Activated T-cell treated with anti-CD3 and anti-CD28 coated beads, Interleukin-2, amount 50 U/mL, for 24 hours (primary cell): ENCODE results near the gene COX10.

Experiments used
- DNase-seq: peaks from one replicate; pipeline ENCODE4 v3.0.0-alpha.2; 2020
- H3K27ac Mint-ChIP-seq: 2 replicates; pipeline ENCODE4 v1.8.0; 2020; ENCODE audit warnings: mild to moderate bottlenecking, mixed read lengths
- H3K27me3 Mint-ChIP-seq: 2 replicates; pipeline ENCODE4 v1.8.0; 2020; ENCODE audit warnings: mixed read lengths
- H3K36me3 Mint-ChIP-seq: 2 replicates; pipeline ENCODE4 v1.8.0; 2020; ENCODE audit warnings: low read depth, mixed read lengths
- H3K4me1 Mint-ChIP-seq: 2 replicates; pipeline ENCODE4 v1.8.0; 2020; ENCODE audit warnings: low read depth, mixed read lengths
- H3K4me3 Mint-ChIP-seq: 2 replicates; pipeline ENCODE4 v1.8.0; 2020; ENCODE audit warnings: mild to moderate bottlenecking, moderate library complexity, mixed read lengths
- H3K9me3 Mint-ChIP-seq: 2 replicates; pipeline ENCODE4 v1.8.0; 2020; ENCODE audit warnings: mixed read lengths

COX10 gene

GRCh38 chr17:14092808-14093207 is 23.5 kb downstream of the COX10 start:
- no peak for DNase-seq
- peaks cover 36% of the 10 kb centered on the region for H3K36me3 Mint-ChIP-seq
- no peaks in the 10 kb centered on the region for H3K27me3 Mint-ChIP-seq

GRCh38 chr17:14094676-14095601 is 25.6 kb downstream of the COX10 start:
- H3K27ac Mint-ChIP-seq = no peak overlapping the region
- H3K4me1 Mint-ChIP-seq = peaks cover 41% of the 10 kb centered on the region
- no peak for DNase-seq
- no peaks in the 10 kb centered on the region for H3K9me3 Mint-ChIP-seq
- H3K36me3 Mint-ChIP-seq = peaks cover 19% of the 10 kb centered on the region
- H3K27me3 Mint-ChIP-seq = no peaks in the 10 kb centered on the region
- no peak overlapping the region for H3K4me3 Mint-ChIP-seq

More at GRCh38 chr17:14092808-14093207, 23.5 kb downstream of the COX10 start:
- Mint-ChIP-seq H3K27ac (no peak overlapping the region), H3K9me3 (no peaks in the 10 kb centered on the region), H3K4me1 (peaks cover 62% of the 10 kb centered on the region), H3K4me3 (no peak overlapping the region)

- Mint-ChIP-seq H3K36me3 (peaks cover 19% of the 10 kb centered on the region), H3K4me1 (peaks cover 38% of the 10 kb centered on the region), H3K27me3 (no peaks in the 10 kb centered on the region), H3K9me3 (no peaks in the 10 kb centered on the region), H3K4me3 (no peak overlapping the region), H3K27ac (no peak overlapping the region)
- no peak for DNase-seq
These were observed 26.3 kb downstream of the COX10 start for GRCh38 chr17:14095631-14096030.

GRCh38 chr17:14098246-14098645 is 28.9 kb downstream of the COX10 start:
- no peak for DNase-seq
- no peak overlapping the region for H3K4me3 Mint-ChIP-seq
- no peaks in the 10 kb centered on the region for H3K27me3 Mint-ChIP-seq
- H3K36me3 Mint-ChIP-seq = peaks cover 41% of the 10 kb centered on the region
- H3K4me1 Mint-ChIP-seq = peaks cover 17% of the 10 kb centered on the region
- H3K9me3 Mint-ChIP-seq = no peaks in the 10 kb centered on the region
- no peak overlapping the region for H3K27ac Mint-ChIP-seq

GRCh38 chr17:14101976-14102375 is 32.7 kb downstream of the COX10 start:
- Mint-ChIP-seq H3K9me3 (no peaks in the 10 kb centered on the region), H3K4me1 (peaks cover 6% of the 10 kb centered on the region), H3K27ac (no peak overlapping the region), H3K36me3 (peaks cover 49% of the 10 kb centered on the region), H3K4me3 (no peak overlapping the region), H3K27me3 (no peaks in the 10 kb centered on the region)
- no peak for DNase-seq

- Mint-ChIP-seq H3K27ac (no peak overlapping the region), H3K9me3 (no peaks in the 10 kb centered on the region), H3K4me3 (no peak overlapping the region), H3K27me3 (no peaks in the 10 kb centered on the region), H3K36me3 (peaks cover 60% of the 10 kb centered on the region), H3K4me1 (peaks cover 23% of the 10 kb centered on the region)
- DNase-seq = no peak
These were observed 34.5 kb downstream of the COX10 start for GRCh38 chr17:14103836-14104235.

- peaks cover 63% of the 10 kb centered on the region for H3K36me3 Mint-ChIP-seq
- no peak overlapping the region for H3K4me3 Mint-ChIP-seq
- H3K4me1 Mint-ChIP-seq = peaks cover 27% of the 10 kb centered on the region
- H3K27me3 Mint-ChIP-seq = no peaks in the 10 kb centered on the region
- no peak overlapping the region for H3K27ac Mint-ChIP-seq
- no peaks in the 10 kb centered on the region for H3K9me3 Mint-ChIP-seq
- DNase-seq = no peak
These were observed 35.4 kb downstream of the COX10 start for GRCh38 chr17:14104734-14105133.

- Mint-ChIP-seq H3K36me3 (peaks cover 53% of the 10 kb centered on the region), H3K27ac (peak overlapping the region; percentile 15), H3K27me3 (no peaks in the 10 kb centered on the region), H3K4me3 (no peak overlapping the region), H3K4me1 (peaks cover 53% of the 10 kb centered on the region), H3K9me3 (no peaks in the 10 kb centered on the region)
- no peak for DNase-seq
These were observed 38.6 kb downstream of the COX10 start for GRCh38 chr17:14107889-14108288.

- no peak overlapping the region for H3K4me3 Mint-ChIP-seq
- peaks cover 60% of the 10 kb centered on the region for H3K36me3 Mint-ChIP-seq
- DNase-seq = no peak
- peaks cover 79% of the 10 kb centered on the region for H3K4me1 Mint-ChIP-seq
- H3K27me3 Mint-ChIP-seq = no peaks in the 10 kb centered on the region
- no peak overlapping the region for H3K27ac Mint-ChIP-seq
- peaks cover 10% of the 10 kb centered on the region for H3K9me3 Mint-ChIP-seq
These were observed 43.1 kb downstream of the COX10 start for GRCh38 chr17:14112407-14112806.

GRCh38 chr17:14113137-14113536 is 43.8 kb downstream of the COX10 start:
- Mint-ChIP-seq H3K9me3 (peaks cover 10% of the 10 kb centered on the region), H3K27ac (no peak overlapping the region), H3K4me1 (peaks cover 79% of the 10 kb centered on the region)

GRCh38 chr17:14116263-14117024 is 47.1 kb downstream of the COX10 start:
- Mint-ChIP-seq H3K4me1 (peaks cover 86% of the 10 kb centered on the region), H3K9me3 (peaks cover 24% of the 10 kb centered on the region), H3K27me3 (no peaks in the 10 kb centered on the region), H3K4me3 (no peak overlapping the region), H3K27ac (no peak overlapping the region), H3K36me3 (peaks cover 69% of the 10 kb centered on the region)
- DNase-seq = no peak

More at GRCh38 chr17:14113137-14113536, 43.8 kb downstream of the COX10 start:
- DNase-seq = no peak
- H3K27me3 Mint-ChIP-seq = no peaks in the 10 kb centered on the region
- H3K36me3 Mint-ChIP-seq = peaks cover 56% of the 10 kb centered on the region
- H3K4me3 Mint-ChIP-seq = no peak overlapping the region

GRCh38 chr17:14118951-14119350 is 49.6 kb downstream of the COX10 start:
- H3K36me3 Mint-ChIP-seq = peaks cover 71% of the 10 kb centered on the region
- H3K4me1 Mint-ChIP-seq = peaks cover 91% of the 10 kb centered on the region
- H3K27ac Mint-ChIP-seq = peak overlapping the region; percentile 92
- H3K27me3 Mint-ChIP-seq = no peaks in the 10 kb centered on the region
- peaks cover 29% of the 10 kb centered on the region for H3K9me3 Mint-ChIP-seq
- DNase-seq = no peak
- peak overlapping the region; percentile 25 for H3K4me3 Mint-ChIP-seq

GRCh38 chr17:14119546-14119945 is 50.2 kb downstream of the COX10 start:
- H3K4me3 Mint-ChIP-seq = no peak overlapping the region
- H3K9me3 Mint-ChIP-seq = peaks cover 29% of the 10 kb centered on the region
- H3K36me3 Mint-ChIP-seq = peaks cover 68% of the 10 kb centered on the region

GRCh38 chr17:14121952-14122351 is 52.6 kb downstream of the COX10 start:
- H3K4me3 Mint-ChIP-seq = no peak overlapping the region
- H3K27ac Mint-ChIP-seq = no peak overlapping the region
- peaks cover 84% of the 10 kb centered on the region for H3K4me1 Mint-ChIP-seq
- peaks cover 19% of the 10 kb centered on the region for H3K9me3 Mint-ChIP-seq
- no peaks in the 10 kb centered on the region for H3K27me3 Mint-ChIP-seq
- DNase-seq = no peak
- H3K36me3 Mint-ChIP-seq = peaks cover 47% of the 10 kb centered on the region

More at GRCh38 chr17:14119546-14119945, 50.2 kb downstream of the COX10 start:
- DNase-seq = no peak
- Mint-ChIP-seq H3K4me1 (peaks cover 94% of the 10 kb centered on the region), H3K27me3 (no peaks in the 10 kb centered on the region), H3K27ac (peak overlapping the region; percentile 92)
